GM21619 (cell line): ENCODE measurements around the gene NHS.
A peak's percentile ranks its signal among the peaks of the same experiment; 100 is the strongest.

ENCODE experiments used
- ATAC-seq: cut with Tn5 transposase; IDR thresholded peaks from one replicate; pipeline ENCODE4 v1.9.1; 2021; ENCODE audit not compliant: unreplicated experiment

The NHS gene

DNA sequence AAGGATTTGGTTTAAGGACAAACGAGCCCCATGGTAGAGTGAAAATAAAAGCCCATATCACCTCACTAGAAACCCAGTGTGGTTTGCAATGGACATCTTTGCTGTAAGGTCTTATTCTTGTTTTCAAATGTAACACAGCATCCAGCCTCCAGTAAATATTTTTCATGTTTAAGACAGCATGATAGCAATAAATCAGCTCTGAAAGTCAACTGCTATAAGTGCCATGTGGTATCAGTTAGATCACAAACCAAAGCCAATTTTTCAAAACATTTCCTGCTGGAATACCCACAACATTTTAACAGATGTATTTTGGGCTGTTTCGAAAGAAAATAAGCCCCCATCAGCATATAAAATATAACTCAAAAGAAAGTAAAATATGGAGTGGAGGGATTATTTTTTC, 338.3 kb downstream of the NHS start:
- ATAC-seq: no peak

DNA sequence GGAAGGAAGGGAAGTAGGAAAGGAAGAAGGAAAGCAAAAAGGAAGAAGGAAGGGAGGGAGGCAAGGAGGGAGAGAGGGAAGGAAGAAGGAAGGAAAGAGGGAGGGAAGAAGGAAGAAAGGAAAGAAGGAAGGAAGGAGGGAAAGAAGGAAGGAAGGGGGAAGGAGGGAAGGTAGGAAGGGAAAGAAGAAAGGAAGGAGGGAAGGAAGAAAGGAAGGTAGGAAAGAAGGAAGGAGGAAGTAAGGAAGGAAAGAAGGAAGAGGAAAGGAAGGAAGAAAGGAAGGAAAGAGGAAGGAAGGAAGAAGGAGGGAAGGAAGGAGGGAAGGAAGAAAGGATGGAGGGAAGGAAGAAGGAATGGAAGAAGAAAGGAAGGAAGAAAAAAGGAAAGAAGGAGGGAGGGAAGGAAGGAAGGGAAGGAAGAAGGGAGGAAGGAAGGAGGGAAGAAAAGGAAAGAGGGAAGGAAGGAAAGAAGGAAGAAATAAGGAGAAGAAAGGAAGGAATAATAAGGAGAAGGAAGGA, 343.7 kb downstream of the NHS start:
- ATAC-seq: no peak

DNA sequence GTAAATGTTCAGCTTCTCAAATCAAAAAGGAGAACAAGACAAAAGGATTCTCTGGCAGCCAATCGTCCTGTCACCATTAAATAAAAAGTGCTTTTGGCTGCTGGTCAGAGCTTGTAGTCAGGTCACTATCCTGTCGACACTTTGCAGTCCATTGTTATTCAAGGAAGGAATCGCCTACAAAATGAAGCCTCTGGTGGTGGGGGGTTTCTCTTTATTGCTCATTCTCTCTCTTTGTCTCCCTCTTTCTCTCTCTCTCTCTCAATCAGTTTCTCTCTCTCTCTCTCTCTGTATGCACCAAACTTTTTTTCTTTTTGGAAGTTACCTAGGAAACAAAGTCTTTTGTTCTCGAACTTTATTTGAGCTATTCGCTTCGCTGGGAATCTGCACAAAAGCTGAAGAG, 344.7 kb downstream of the NHS start:
- ATAC-seq: no peak

DNA sequence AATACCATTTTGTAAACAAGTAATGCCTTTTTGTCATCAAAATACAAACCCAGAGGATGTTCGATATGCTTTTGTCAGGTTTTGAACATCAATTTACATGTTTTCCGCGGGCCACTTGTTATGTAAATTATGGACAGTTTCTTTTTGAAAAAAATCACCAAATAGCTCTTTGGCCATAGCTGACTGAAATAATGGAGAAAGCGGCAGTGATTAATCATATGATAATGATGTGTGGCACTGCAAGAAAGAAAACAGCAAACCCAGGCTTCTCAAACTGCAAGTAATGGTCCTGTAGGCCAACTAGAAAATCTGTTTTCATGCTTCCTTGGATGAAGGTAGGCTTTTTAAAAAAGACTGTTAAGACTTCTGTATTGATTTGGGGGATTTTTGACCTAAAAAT, 346.7 kb downstream of the NHS start:
- ATAC-seq: no peak

DNA sequence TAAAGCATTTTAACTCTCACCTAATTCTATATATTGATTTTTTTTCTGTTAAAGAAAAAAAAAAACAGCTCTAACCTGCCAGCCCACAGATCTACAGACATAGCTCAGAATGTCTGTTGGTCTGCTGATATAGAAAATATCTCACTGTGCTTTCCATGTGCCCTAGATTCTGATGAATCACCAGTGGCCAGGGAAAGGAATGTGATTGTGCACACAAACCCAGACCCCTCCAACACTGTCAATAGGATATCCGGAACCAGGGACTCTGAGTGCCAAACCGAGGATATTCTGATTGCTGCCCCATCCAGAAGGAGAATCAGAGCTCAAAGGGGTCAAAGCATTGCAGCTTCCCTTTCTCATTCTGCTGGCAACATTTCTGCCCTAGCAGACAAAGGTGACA, 350.2 kb downstream of the NHS start:
- ATAC-seq: no peak

DNA sequence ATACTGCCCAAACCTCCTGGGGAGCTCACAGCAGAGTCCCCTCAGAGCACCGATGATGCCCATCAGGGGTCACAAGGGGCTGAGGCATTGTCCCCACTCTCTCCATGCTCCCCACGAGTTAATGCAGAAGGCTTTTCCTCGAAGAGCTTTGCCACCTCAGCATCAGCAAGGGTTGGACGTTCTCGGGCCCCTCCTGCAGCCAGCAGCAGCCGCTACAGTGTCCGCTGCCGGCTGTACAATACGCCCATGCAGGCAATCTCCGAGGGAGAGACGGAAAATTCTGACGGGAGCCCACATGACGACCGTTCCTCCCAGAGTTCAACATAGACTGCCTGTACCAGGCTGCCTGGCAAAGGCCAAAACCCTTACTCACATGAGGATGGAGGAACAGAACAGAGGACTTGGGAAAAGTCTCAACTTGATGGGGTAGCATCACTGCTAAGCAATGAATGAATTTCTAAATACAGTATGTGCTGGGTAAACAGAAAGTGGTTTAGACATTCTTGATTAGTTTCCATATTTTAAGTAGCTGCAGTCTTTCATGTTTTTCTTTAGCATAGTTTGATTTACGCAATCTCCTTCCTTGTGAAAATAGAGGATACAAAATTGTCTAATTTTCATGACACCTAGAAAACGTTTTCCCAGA, 357.3 kb downstream of the NHS start:
- ATAC-seq: no peak

DNA sequence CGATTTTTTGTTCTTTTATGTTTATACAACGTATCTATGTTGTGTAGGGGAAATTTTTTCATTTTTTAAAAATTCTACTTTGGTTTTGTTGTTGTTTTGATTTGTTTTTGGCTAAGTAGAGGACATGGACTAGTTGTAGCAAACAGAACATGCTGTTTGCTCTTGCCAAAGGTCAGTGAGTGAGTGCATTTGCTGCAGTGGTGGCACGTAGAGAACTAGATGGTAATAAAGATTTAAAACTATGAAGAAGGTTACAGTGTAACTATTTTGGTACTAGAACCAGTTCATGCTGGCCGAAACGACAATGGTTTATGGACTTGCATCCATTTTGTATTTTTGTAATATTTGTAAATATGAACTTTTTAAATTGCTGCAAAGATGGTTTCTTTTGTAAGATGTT, 360.4 kb downstream of the NHS start:
- ATAC-seq: no peak

DNA sequence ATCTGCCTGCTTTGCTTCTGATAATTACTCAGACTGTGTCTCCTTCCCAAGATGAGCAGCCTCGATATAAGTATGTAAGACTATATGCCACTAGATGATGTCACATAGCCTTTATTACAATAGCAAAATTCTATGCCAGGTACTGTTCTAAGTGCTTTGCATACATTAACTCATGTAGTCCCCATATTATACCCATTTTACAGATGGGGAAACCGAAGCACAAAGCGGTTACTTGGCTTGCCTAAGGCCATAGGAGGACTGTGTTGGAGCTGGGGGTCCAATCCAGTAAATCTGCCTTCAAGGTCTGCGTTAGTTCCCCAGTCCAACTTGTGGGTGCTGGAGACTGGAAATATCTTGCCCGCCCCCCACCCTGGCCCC, 361.5 kb downstream of the NHS start:
- ATAC-seq: no peak

DNA sequence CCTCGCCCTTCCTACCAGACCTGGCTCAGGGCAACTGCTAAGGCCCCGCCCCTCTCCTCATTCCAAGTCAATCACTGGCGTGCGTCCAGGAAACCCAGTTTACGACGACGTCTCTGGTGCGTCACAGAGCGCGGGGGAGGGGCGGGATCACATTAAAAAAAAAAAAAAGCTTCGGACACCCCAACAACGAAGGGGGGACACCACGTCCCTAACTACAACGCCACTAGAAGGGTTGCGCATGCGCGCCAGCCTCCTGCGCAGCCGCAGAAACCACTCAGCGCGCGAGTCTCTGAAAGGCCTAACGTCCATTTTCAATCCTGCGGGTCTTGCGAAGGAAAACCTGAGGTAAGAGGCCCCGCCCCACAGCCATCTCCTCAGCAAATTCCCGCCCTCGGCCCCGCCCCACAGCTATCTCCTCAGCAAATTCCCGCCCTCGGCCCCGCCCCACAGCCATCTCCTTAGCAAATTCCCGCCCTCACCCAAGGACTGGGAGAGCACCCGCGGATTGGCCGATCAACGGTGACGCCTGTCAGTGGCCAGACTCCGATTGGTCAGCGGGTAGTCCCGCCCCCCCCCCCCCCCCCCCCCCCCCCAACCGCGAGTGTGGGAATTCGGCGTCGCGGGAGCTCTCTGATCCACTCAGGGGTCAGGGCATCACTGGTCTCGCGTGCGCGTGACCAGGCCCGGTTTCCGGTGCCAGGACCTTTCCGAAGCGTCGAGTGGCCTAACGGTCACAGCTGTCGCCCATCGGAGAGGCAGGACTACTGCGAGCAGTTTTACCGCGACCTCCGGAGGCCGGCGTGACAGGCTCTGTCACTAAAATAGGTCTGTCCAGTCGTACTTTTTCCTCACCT, 362.1 kb downstream of the NHS start, which contains the start of gene SCML1:
SCML1 (plus strand) TSS at position 638 of the 854 bp plus-strand sequence. CDS start 6,694 bp downstream, outside the sequence.
- ATAC-seq: peak; percentile 71

DNA sequence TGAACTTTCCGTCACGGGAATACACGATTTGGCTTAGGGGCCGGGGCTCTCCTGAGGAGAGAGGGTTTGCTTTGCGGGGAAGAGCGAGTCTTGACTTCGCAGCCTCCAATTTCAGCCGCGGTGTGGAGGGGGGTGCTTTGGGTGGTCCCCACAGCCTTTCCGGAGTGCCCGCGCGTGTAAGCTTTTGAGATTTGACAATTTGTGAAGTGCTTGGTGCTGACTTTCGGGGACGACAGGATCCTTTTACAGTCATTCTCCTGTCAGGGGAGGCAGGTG, 362.6 kb downstream of the NHS start:
- peak; percentile 10 for ATAC-seq

DNA sequence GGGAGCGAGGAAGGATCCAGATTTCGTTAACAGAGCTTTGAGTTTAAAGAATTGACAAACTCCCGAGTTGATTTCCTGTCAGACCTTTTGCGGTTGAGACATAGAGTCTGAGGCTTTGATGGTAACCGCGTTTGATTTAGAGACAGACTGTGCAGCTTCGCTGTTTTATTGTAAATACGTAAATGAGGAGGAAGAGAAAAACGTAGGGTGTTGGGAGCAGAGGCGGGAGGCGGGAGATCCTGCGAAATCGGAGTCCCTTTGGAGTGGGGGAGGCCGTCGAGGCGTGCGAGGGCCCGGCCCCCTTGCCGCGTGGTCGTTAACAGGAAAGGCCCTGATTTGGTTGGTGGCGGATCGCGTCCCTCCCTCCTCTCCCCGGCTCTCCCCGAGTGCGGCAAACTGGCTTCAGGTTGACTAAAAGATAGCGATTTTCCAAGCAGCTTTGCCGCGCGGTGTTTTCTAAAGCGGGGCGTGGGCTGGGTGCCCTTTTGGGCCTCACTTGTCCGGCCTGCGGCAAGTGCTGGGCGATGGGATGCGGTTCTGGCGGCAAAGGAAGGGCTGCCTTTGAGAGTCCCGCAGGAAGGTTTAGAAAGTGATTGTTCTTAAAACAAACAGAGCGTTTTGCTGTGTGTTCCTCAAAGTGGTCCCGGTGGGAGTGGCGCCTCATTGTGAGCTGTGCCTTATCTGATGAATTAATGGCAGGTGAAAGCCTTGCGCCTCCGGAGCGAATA, 363.1 kb downstream of the NHS start:
- ATAC-seq: peak; percentile 15

DNA sequence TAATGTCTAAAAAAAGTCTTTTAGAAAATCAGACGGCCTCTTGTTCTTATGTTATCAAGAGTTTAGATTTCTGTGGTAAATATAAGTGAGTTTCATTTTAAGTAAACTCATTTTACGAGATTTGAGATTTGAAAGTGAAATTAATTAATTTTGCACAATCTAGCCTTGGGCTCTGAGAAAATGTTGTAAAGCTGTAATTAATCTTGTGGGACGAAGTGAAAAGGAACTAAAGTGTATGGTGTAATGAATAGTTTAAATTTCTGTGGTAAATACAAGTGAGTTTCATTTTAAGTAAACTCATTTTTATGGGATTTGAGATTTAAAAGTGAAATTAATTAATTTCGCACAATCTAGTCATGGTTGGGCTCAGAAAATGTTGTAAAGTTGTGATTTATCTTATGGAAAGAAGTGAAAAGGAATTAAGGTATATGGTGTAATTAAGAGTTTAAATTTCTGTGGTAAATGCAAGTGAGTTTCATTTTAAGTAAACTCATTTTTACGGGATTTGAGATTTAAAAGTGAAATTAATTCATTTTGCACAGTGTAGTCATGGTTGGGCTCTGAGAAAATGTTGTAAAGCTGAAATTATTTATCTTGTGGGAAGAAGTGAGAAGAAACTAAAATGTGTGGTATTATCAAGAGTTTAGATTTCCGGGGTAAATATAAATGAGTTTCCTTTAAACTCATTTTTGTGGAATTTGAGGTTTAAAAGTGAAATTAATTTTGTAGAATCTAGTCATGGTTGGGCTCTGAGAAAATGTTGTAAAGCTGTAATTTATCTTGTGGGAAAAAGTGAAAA, 363.9 kb downstream of the NHS start:
- no peak for ATAC-seq

DNA sequence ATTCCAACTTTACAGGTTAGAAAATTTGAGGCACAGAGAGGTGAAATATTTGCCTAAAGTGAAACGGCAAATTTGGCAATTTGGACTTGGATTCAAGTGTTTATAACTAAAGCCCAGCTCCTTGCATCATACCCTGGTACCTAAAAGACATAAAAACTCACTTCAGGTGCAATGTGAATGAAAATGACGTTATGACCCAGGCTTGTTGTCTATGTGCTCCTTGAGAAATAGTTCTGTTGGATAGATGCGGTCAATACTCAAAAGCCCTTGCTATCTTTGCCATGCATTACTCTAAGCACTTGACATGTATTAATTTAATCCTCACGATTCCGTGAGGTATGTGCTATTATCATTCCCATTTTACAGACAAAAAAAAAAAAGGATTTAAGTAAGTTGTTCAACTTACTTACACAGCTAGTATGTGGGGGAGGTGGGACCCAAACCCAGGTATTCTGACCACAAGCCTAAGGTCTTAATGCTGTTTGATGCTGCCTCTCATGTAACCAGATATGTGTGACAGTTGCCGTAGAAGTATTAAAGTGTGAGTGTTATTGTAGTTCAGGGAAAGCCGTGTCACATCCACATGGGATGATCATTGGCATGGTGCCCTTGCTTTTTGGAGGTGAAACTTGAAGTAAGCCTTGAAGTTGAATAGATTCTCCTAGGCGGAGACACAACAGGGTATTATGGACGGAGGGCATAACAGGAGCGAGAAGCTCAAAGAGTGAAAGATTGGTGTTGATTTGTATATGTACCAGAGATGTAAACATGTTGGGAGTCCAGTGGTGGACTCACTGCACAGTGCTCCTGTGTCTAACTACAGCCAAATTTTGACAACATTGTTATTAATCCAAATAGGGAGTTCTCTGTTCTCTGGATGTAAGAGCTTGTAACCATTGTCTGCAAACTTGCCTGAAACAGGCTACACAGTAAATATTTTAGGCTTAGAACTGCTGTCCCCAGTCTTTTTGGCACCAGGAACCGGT, 365.4 kb downstream of the NHS start:
- ATAC-seq: no peak

DNA sequence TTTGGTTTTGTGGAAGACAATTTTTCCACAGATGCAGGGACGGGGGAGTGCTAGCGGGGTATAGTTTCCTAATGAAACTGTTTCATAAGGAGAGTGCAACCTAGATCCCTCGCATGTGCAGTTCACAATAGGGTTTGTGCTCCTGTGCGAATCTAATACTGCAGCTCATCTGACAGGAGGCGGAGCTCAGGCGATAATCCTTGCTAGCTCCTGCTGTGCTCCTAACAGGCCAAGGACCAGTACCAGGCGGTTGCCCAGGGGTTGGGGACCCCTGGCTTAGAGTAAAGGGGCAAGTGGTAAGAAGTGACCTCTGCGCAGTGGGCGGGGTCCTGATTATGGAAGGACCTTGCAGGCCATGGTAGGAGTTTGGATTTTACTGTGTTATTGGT, 366.1 kb downstream of the NHS start:
- ATAC-seq: no peak

DNA sequence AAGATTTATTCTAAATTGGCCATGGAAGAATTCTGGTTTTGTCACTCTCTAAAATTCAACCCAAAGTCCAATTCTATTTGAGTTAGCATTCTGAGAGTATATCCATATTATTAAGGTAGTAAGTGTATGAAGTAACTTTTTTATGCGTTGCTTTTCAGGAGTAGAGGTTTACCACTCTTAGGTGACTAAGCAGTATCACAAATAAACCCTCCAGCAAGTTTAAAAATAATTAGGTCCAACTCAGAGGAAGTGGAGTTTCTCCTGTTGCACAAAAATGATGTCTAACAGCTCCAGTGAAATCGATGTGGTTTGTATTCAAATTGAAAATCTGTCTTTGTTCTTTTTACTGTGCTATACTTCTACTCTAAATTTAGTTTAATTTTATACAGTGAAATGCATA, 368.9 kb downstream of the NHS start:
- no peak for ATAC-seq

DNA sequence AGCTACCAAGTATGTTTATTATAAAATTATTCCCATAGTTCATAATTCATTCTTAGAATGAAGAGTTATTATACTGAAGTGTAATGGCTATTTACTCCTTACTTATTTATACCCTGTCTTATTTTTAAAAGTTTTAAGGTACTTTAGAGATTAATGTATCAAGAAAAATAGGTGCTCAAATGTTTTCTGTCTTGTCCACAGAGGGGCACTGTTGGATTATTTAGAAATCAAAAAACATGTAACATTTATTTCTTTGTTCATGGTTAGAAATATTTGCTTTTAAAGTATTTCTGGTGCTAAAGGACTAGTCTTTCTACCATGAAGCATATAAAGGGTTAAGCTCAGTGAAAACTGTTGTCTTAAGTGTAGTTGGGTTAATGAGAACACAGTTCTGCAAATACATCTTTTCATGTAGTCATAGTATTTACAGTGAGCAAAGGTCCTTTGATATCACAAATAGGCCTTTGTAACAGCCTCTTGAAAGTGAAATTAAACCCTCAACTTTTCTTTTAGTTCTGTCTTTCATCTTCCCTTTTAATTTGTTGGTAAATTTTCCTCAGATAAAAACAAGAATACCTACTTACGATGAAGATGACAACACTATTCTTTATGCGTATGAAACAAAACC, 370.0 kb downstream of the NHS start:
- no peak for ATAC-seq

DNA sequence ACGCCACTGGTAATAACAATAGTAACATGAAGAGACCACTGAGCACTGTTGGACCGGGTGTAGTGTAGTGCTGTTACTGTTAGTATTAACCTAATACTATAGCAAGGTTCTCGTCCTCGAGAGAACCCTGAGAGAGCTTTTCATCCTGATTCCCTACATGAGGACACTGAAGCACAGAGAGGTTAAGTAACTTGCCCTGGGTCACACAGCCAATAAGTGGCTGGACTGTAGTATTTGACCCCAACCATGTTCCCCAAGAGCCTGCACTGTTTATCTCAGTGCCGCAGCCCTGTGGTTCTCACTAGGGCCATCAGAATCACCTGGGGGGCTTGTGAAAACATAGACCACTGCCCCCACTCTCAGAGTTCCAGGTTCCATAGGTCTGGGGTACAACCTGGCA, 372.7 kb downstream of the NHS start:
- ATAC-seq: no peak

DNA sequence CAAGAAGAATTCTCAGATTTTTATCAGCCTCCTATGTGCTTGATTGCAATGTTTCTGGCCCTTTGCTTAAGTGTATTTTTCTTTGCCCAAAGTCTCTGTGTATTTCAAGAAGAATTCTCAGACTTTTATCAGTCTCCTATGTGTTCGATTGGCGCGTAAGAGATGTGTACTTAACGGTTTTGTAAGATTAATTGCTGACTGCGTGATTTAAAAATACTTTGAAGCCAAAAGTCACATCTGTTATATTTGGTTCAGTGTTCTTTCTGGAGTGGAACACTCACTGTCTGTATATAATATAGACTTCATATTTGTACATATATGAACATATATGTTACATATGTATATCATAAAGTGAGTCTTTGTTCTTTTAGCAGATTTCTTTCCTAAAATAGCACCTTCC, 373.7 kb downstream of the NHS start:
- no peak for ATAC-seq

DNA sequence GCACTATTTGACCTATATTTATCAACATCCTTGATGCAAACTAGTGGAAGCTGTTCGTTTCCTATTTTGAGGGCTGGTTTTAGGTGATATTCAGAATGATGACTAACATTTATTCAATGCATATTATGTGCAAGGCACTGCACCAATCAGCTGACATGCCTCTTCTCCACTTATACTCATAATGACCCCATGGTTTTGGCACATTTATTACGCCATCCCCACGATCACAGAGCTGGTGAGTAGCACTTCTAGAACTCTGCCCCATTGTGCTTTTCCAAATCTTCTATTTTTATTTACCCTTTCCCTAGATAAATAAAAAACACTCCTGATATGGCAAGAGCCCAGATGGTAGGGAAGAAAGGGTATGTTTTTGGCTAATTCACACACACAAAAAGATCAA, 375.4 kb downstream of the NHS start:
- ATAC-seq: no peak

DNA sequence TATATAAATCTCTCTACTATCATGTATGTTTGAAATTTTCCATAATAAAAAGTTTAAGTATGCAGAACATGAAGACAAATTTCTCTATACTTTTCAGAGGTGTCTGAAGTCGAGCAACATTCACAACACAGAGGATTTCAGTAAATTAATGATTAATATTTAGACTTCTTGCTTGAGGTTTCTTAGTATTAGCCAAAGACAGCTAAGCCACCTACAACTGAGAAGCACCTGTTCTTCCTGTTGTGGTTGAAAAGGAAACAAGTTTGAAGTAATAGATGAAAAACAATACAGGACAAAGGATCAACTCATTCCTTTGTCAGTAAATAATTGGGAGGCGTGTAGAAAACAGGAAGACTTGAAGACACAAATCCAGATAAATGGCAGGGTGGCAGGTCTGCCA, 383.4 kb downstream of the NHS start:
- ATAC-seq: peak; percentile 98
